Activated CD4-positive, alpha-beta T cell treated with anti-CD3 and anti-CD28 coated beads, Interleukin-2, amount 10 ng/mL, durations not matched to agents 7 days and 5 days (primary cell): ENCODE measurements around the gene CCL23. TPM values are rescaled to one million over a fixed set of nuclear protein-coding genes. Genes with fewer than 3 reads are reported as not detected.
"Not testable (repeated sequence)": the region's sequence is repeated elsewhere in the genome, so short reads cannot be mapped to it uniquely, and the experiment has no call there.

ENCODE experiments used
- CTCF ChIA-PET: fragments of 350-600 bp; sonication (Branson Sonifier 250); formaldehyde crosslinking; loops from one replicate; lab custom pipeline; 2021; ENCODE audit warnings: antibody characterized with exemption; lab: Charles Lee
- POLR2A ChIA-PET: fragments of 350-600 bp; sonication (Branson Sonifier 250); formaldehyde crosslinking; loops from one replicate; lab custom pipeline; 2021; ENCODE audit warnings: antibody characterized with exemption; lab: Charles Lee
- DNase-seq: peaks from one replicate; pipeline ENCODE4 v3.0.0-alpha.2; 2020
- H3K27ac Mint-ChIP-seq: one replicate; pipeline ENCODE4 v1.8.0; 2021; ENCODE audit warnings: mild to moderate bottlenecking, moderate library complexity, mixed read lengths
- H3K27me3 Mint-ChIP-seq: one replicate; pipeline ENCODE4 v1.8.0; 2021; ENCODE audit warnings: mixed read lengths
- H3K36me3 Mint-ChIP-seq: one replicate; pipeline ENCODE4 v1.8.0; 2021; ENCODE audit warnings: low read depth, mixed read lengths
- H3K4me1 Mint-ChIP-seq: one replicate; pipeline ENCODE4 v1.8.0; 2021; ENCODE audit warnings: mixed read lengths
- H3K4me3 Mint-ChIP-seq: one replicate; pipeline ENCODE4 v1.8.0; 2021; ENCODE audit warnings: mild to moderate bottlenecking, moderate library complexity, mixed read lengths
- H3K9me3 Mint-ChIP-seq: one replicate; pipeline ENCODE4 v1.8.0; 2021; ENCODE audit warnings: mixed read lengths
- total RNA-seq, 2 experiments: library from RNA; stranded (reverse); gene quantifications; one replicate each; pipeline ENCODE4 v1.2.3, GENCODE V29; 2021

Gene CCL23
- total RNA-seq, 2 experiments from 2014 or later: not detected

DNA sequence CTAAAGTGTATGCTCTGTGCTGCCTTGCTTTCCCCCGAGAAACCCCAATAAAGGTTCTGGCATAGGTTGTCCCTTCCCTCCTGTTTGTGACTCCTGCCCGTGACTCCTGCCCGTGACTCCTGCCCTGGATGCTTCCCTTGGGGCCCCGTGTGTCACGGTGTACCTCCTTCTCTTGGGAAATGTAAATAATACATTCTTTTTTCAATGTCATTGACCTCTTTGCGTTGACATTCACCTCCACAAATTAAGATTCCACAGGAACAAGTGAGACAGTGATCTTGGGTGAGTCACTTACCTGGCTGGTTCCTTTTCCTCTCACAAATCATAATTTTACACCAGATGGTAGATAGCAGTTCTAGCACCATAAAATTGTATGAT lies 17.1 kb downstream of the CCL23 start:
- no peak for DNase-seq
- H3K4me1 Mint-ChIP-seq: peaks cover 7% of the 10 kb centered on the region
- H3K9me3 Mint-ChIP-seq: no peaks in the 10 kb centered on the region
- ChIA-PET CTCF (interaction anchor here (0.7 to 1.0 kb wide), 2 partner anchors 9 to 1942 kb away, joined by 3 read pairs; no protein-coding TSS in a partner anchor), POLR2A (no interaction called here)
- H3K27ac Mint-ChIP-seq: no peak overlapping the region
- no peaks in the 10 kb centered on the region for H3K36me3 Mint-ChIP-seq
- H3K4me3 Mint-ChIP-seq: no peak overlapping the region
- peaks cover 6% of the 10 kb centered on the region for H3K27me3 Mint-ChIP-seq

- CTCF ChIA-PET: no interaction called here
These were observed 19.0 kb downstream of the CCL23 start for GRCh38 chr17:35998756-35999155.

GRCh38 chr17:35998018-35998545 lies 19.7 kb downstream of the CCL23 start:
- POLR2A ChIA-PET: no interaction called here
- no peak for DNase-seq
- H3K4me1 Mint-ChIP-seq: no peaks in the 10 kb centered on the region
- H3K36me3 Mint-ChIP-seq: no peaks in the 10 kb centered on the region
- CTCF ChIA-PET: interaction anchor here (0.6 to 0.7 kb wide), 2 partner anchors 75 to 128 kb away, joined by 3 read pairs; no protein-coding TSS in a partner anchor
- H3K27ac Mint-ChIP-seq: no peak overlapping the region
- H3K4me3 Mint-ChIP-seq: no peak overlapping the region
- peaks cover 18% of the 10 kb centered on the region for H3K27me3 Mint-ChIP-seq
- H3K9me3 Mint-ChIP-seq: no peaks in the 10 kb centered on the region

More at GRCh38 chr17:35998756-35999155, 19.0 kb downstream of the CCL23 start:
- Mint-ChIP-seq H3K36me3 (no peaks in the 10 kb centered on the region), H3K27me3 (peaks cover 18% of the 10 kb centered on the region), H3K9me3 (no peaks in the 10 kb centered on the region), H3K4me3 (no peak overlapping the region), H3K4me1 (no peaks in the 10 kb centered on the region), H3K27ac (no peak overlapping the region)
- no peak for DNase-seq
- POLR2A ChIA-PET: no interaction called here

GRCh38 chr17:35995346-35995745 lies 22.4 kb downstream of the CCL23 start:
- H3K36me3 Mint-ChIP-seq, H3K4me3 Mint-ChIP-seq, H3K9me3 Mint-ChIP-seq, H3K4me1 Mint-ChIP-seq, POLR2A ChIA-PET, H3K27ac Mint-ChIP-seq, DNase-seq: not testable (repeated sequence)
- CTCF ChIA-PET: interaction anchor here (1.5 kb wide), 1 partner anchor 77 kb away, joined by 3 read pairs; no protein-coding TSS in a partner anchor
- H3K27me3 Mint-ChIP-seq: peaks cover 20% of the 10 kb centered on the region

- CTCF ChIA-PET: interaction anchor here (1.2 kb wide), 1 partner anchor 81 kb away, joined by 3 read pairs; no protein-coding TSS in a partner anchor
These were observed 26.7 kb downstream of the CCL23 start for GRCh38 chr17:35991075-35991474.

GRCh38 chr17:35988164-35988563 lies 29.6 kb downstream of the CCL23 start:
- no peak overlapping the region for H3K27ac Mint-ChIP-seq
- no peak overlapping the region for H3K4me3 Mint-ChIP-seq
- CTCF ChIA-PET: no interaction called here
- H3K36me3 Mint-ChIP-seq: no peaks in the 10 kb centered on the region
- POLR2A ChIA-PET: no interaction called here
- peaks cover 5% of the 10 kb centered on the region for H3K9me3 Mint-ChIP-seq
- H3K27me3 Mint-ChIP-seq: peaks cover 5% of the 10 kb centered on the region
- no peaks in the 10 kb centered on the region for H3K4me1 Mint-ChIP-seq
- no peak for DNase-seq

More at GRCh38 chr17:35991075-35991474, 26.7 kb downstream of the CCL23 start:
- Mint-ChIP-seq H3K9me3 (peaks cover 5% of the 10 kb centered on the region), H3K4me1 (no peaks in the 10 kb centered on the region), H3K27ac (no peak overlapping the region), H3K27me3 (peaks cover 21% of the 10 kb centered on the region), H3K36me3 (no peaks in the 10 kb centered on the region), H3K4me3 (no peak overlapping the region)
- POLR2A ChIA-PET: no interaction called here
- no peak for DNase-seq

DNA sequence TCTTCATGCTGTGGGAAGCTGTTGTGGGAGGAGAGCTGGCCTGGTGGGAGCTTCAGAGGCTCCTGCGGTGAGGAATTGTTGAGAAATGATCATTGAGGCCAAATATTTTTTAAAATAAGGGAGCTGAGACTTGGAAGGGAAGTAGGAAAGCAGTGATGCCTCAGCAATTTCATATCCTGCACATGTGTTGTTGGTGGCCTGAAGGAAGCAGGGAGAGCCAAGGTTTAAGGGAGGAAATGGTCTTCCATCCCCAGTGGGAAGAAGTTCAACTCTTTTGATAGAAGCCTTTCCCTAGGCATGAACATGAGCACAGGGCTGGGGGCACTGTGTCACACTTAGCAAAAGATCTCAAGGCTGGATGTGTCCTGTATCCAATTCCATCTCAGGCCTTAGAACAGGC lies 31.1 kb downstream of the CCL23 start, which contains the start of gene CCL14:
TSS of gene CCL14 (minus strand) at position 87 of the 400 bp plus-strand sequence. CDS start at position 7, 80 bp downstream.
- no peak for DNase-seq
- Mint-ChIP-seq H3K9me3 (peaks cover 5% of the 10 kb centered on the region), H3K36me3 (no peaks in the 10 kb centered on the region), H3K4me1 (no peaks in the 10 kb centered on the region), H3K27ac (no peak within 1 kb of the TSS), H3K4me3 (no peak within 1 kb of the TSS), H3K27me3 (peaks cover 3% of the 10 kb centered on the region)
- CTCF ChIA-PET: interaction anchor here (0.5 kb wide), 1 partner anchor 11 kb away, joined by 5 read pairs; no protein-coding TSS in a partner anchor
- POLR2A ChIA-PET: no interaction called here

- H3K27ac Mint-ChIP-seq: no peak overlapping the region
- peaks cover 5% of the 10 kb centered on the region for H3K9me3 Mint-ChIP-seq
- H3K36me3 Mint-ChIP-seq: no peaks in the 10 kb centered on the region
- ChIA-PET CTCF (interaction anchor here (0.7 kb wide), 1 partner anchor 8 kb away, joined by 3 read pairs; no protein-coding TSS in a partner anchor), POLR2A (no interaction called here)
- no peaks in the 10 kb centered on the region for H3K4me1 Mint-ChIP-seq
- H3K27me3 Mint-ChIP-seq: peaks cover 2% of the 10 kb centered on the region
- DNase-seq: no peak
- no peak overlapping the region for H3K4me3 Mint-ChIP-seq
These were observed 33.6 kb downstream of the CCL23 start for GRCh38 chr17:35984140-35984539.

DNA sequence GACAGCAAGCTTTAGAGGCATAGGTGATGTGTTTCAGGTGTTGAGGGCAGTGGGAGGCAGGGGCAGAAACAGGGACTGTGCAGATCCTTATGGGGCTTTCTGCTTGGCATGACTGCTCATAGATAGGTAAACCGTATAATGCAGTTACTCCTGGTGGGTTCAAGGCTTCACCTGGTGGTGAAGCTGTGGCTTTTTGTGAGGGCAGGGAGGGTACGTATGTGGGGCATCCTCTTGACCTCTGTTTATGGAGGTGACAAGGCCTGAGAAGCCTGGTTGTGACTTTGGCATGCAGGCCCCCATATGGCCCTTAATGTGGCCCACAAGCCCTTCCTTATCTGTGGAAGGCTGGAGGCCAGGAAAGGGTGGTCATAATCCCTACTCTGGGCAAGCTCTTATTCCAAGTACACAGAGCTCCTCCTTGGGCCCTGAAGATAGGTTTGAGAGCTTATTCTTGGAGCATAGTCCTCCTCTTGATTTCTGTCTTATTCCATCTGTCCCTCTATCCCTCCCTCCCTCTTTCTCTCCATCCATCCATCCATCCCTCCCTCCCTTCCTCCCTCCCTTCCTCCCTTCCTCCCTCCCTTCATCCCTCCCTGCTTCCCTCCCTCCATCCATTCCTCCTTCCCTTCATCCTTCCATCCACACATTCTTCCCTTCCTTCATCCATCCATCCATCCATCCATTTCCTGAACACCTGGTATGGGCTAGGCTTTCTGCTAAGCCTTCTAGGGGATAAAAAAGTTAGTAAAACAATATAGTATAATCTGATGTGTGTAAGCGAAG lies 35.2 kb downstream of the CCL23 start:
- H3K36me3 Mint-ChIP-seq: no peaks in the 10 kb centered on the region
- H3K27ac Mint-ChIP-seq: no peak overlapping the region
- POLR2A ChIA-PET: no interaction called here
- H3K27me3 Mint-ChIP-seq: peaks cover 3% of the 10 kb centered on the region
- no peaks in the 10 kb centered on the region for H3K9me3 Mint-ChIP-seq
- no peak overlapping the region for H3K4me3 Mint-ChIP-seq
- CTCF ChIA-PET: interaction anchor here (0.8 to 1.4 kb wide), 3 partner anchors 56 to 166 kb away, joined by 3 to 4 read pairs (median 3); no protein-coding TSS in a partner anchor
- H3K4me1 Mint-ChIP-seq: no peaks in the 10 kb centered on the region
- no peak for DNase-seq

- Mint-ChIP-seq H3K9me3 (no peaks in the 10 kb centered on the region), H3K27me3 (peaks cover 3% of the 10 kb centered on the region), H3K4me3 (no peak overlapping the region), H3K27ac (no peak overlapping the region), H3K36me3 (no peaks in the 10 kb centered on the region), H3K4me1 (no peaks in the 10 kb centered on the region)
- ChIA-PET POLR2A (no interaction called here), CTCF (interaction anchor here (0.6 to 1.4 kb wide), 2 partner anchors 90 to 218 kb away, joined by 3 to 4 read pairs; no protein-coding TSS in a partner anchor)
- DNase-seq: no peak
These were observed 35.9 kb downstream of the CCL23 start for GRCh38 chr17:35981908-35982330.

DNA sequence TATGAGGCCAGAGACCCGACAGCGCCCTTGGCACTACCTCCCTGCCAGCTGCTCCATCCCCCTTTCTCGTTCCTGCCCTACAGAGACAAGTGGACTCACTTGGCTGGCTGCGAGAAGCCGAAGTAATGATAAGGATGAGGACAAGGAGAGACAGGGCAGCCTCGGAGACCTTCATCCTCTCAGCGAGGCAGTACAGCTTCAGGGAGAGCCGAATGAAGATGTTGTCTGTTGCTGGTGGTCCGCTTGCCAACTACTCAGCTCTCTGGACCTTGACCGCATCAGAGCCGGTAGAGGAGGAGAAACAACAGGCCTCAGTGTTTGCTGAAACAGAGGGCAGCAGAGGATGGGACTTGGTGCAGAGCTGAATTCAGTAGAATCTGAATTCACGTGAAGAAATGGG lies 36.5 kb downstream of the CCL23 start, which contains the start of gene CCL16:
TSS of gene CCL16 (minus strand) at position 252 of the 400 bp plus-strand sequence. CDS start at position 175, 77 bp downstream.
- POLR2A ChIA-PET: no interaction called here
- DNase-seq: no peak
- Mint-ChIP-seq H3K36me3 (no peaks in the 10 kb centered on the region), H3K9me3 (no peaks in the 10 kb centered on the region), H3K4me1 (no peaks in the 10 kb centered on the region), H3K4me3 (no peak within 1 kb of the TSS), H3K27ac (no peak within 1 kb of the TSS), H3K27me3 (peaks cover 7% of the 10 kb centered on the region)
- CTCF ChIA-PET: interaction anchor here (0.6 to 1.4 kb wide), 2 partner anchors 91 to 218 kb away, joined by 3 to 4 read pairs; no protein-coding TSS in a partner anchor

GRCh38 chr17:35978346-35978745 lies 39.4 kb downstream of the CCL23 start:
- no peaks in the 10 kb centered on the region for H3K9me3 Mint-ChIP-seq
- ChIA-PET POLR2A (no interaction called here), CTCF (interaction anchor here (1.1 to 2.0 kb wide), 4 partner anchors 9 to 94 kb away, joined by 3 to 5 read pairs (median 4); no protein-coding TSS in a partner anchor)
- no peak for DNase-seq
- H3K4me3 Mint-ChIP-seq: no peak overlapping the region
- peaks cover 7% of the 10 kb centered on the region for H3K27me3 Mint-ChIP-seq
- no peak overlapping the region for H3K27ac Mint-ChIP-seq
- H3K4me1 Mint-ChIP-seq: no peaks in the 10 kb centered on the region
- H3K36me3 Mint-ChIP-seq: no peaks in the 10 kb centered on the region
